ENCODE results near the gene PHLDB2.

PHLDB2 gene

GRCh38 chr3:111902534-111902933 is 43.5 kb downstream of the PHLDB2 start:
- TF ChIP-seq CTCF (IDR thresholded peaks at IDR 0.05), result no peak
- Mint-ChIP-seq H3K4me1 (peaks cover 10% of the 10 kb centered on the region), H3K27me3 (ENCODE audit: low read depth, poor library complexity) (peaks cover 4% of the 10 kb centered on the region), H3K4me3 (no peak overlapping the region), H3K27ac (no peak overlapping the region), H3K36me3 (ENCODE audit: low read depth) (peaks cover 64% of the 10 kb centered on the region), H3K9me3 (peaks cover 31% of the 10 kb centered on the region)
- no peak for DNase-seq

DNA sequence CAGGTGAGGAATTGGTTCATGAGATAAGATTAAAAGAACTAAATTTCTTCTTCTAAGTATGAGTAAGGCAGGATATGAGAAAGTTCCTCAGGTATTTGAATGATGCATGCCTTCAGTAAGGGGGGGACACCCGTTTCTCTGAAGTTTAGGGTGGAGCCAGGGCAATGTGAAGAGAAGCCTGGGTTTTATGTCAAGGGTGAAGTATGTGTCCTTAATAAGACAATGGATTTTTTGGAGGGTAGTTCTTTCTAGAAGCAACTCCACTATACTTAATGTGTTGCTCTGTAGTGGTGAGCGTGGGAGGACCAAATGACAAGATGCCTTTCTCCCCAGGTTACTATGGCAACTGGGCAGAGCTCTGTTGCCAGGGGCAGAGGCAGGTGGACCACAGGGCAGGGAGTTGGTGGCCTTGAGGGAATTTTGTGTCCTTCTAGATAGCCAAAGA is 44.0 kb downstream of the PHLDB2 start:
- Mint-ChIP-seq H3K4me3 (no peak overlapping the region), H3K36me3 (ENCODE audit: low read depth) (peaks cover 61% of the 10 kb centered on the region), H3K27me3 (ENCODE audit: low read depth, poor library complexity) (peaks cover 4% of the 10 kb centered on the region), H3K4me1 (peaks cover 13% of the 10 kb centered on the region), H3K9me3 (peaks cover 25% of the 10 kb centered on the region), H3K27ac (no peak overlapping the region)
- DNase-seq, result no peak
- no peak for TF ChIP-seq CTCF (IDR thresholded peaks at IDR 0.05)

GRCh38 chr3:111904376-111905241 is 45.5 kb downstream of the PHLDB2 start:
- Mint-ChIP-seq H3K27ac (peak overlapping the region; percentile 2), H3K9me3 (peaks cover 10% of the 10 kb centered on the region), H3K27me3 (ENCODE audit: low read depth, poor library complexity) (peaks cover 4% of the 10 kb centered on the region), H3K4me1 (peaks cover 17% of the 10 kb centered on the region), H3K4me3 (no peak overlapping the region), H3K36me3 (ENCODE audit: low read depth) (peaks cover 56% of the 10 kb centered on the region)
- TF ChIP-seq CTCF (IDR thresholded peaks at IDR 0.05), result no peak
- no peak for DNase-seq

- peaks cover 31% of the 10 kb centered on the region for H3K4me1 Mint-ChIP-seq
- no peak for TF ChIP-seq CTCF (IDR thresholded peaks at IDR 0.05)
- H3K27ac Mint-ChIP-seq, result no peak overlapping the region
- no peak for DNase-seq
- H3K4me3 Mint-ChIP-seq, result no peak overlapping the region
- H3K36me3 Mint-ChIP-seq (ENCODE audit: low read depth), result peaks cover 41% of the 10 kb centered on the region
- peaks cover 2% of the 10 kb centered on the region for H3K27me3 Mint-ChIP-seq (ENCODE audit: low read depth, poor library complexity)
- H3K9me3 Mint-ChIP-seq, result no peaks in the 10 kb centered on the region
These were observed 47.6 kb downstream of the PHLDB2 start for GRCh38 chr3:111906656-111907055.

- no peak for TF ChIP-seq CTCF (IDR thresholded peaks at IDR 0.05)
- peaks cover 2% of the 10 kb centered on the region for H3K27me3 Mint-ChIP-seq (ENCODE audit: low read depth, poor library complexity)
- peaks cover 38% of the 10 kb centered on the region for H3K36me3 Mint-ChIP-seq (ENCODE audit: low read depth)
- DNase-seq, result no peak
- H3K27ac Mint-ChIP-seq, result no peak overlapping the region
- H3K4me1 Mint-ChIP-seq, result peaks cover 36% of the 10 kb centered on the region
- no peak overlapping the region for H3K4me3 Mint-ChIP-seq
- no peaks in the 10 kb centered on the region for H3K9me3 Mint-ChIP-seq
These were observed 48.1 kb downstream of the PHLDB2 start for GRCh38 chr3:111907151-111907550.

GRCh38 chr3:111910806-111911205 is 51.7 kb downstream of the PHLDB2 start:
- H3K4me3 Mint-ChIP-seq, result no peak overlapping the region
- peak overlapping the region; percentile 82 for H3K27ac Mint-ChIP-seq
- H3K9me3 Mint-ChIP-seq, result no peaks in the 10 kb centered on the region
- peaks cover 38% of the 10 kb centered on the region for H3K4me1 Mint-ChIP-seq
- no peak for TF ChIP-seq CTCF (IDR thresholded peaks at IDR 0.05)
- peaks cover 36% of the 10 kb centered on the region for H3K36me3 Mint-ChIP-seq (ENCODE audit: low read depth)
- H3K27me3 Mint-ChIP-seq (ENCODE audit: low read depth, poor library complexity), result peaks cover 2% of the 10 kb centered on the region
- no peak for DNase-seq
